ENCODE data around the gene MROH9. TPM values are rescaled to one million over a fixed set of nuclear protein-coding genes. Genes with fewer than 3 reads are reported as not detected.
"Not testable (repeated sequence)": the region's sequence is repeated elsewhere in the genome, so short reads cannot be mapped to it uniquely, and the experiment has no call there.

The MROH9 gene
- total RNA-seq (2014; rRNA removed; shearing (Covaris generic)) = not detected in 2 replicates
- polyA plus RNA-seq (2014; cell fraction: nucleus; rRNA removed) = not detected in 2 replicates

- no peak for DNase-seq (ENCODE audit: extremely low read depth, low read depth)
Measured at GRCh38 chr1:170935231-170935630, at the start of gene MROH9. Gene MROH9 (plus strand): TSS chr1:170935534. CDS start chr1:170945557, 10,023 bp downstream.

GRCh38 chr1:170885551-170885950, 49.8 kb upstream of the MROH9 start:
- DNase-seq (ENCODE audit: extremely low read depth, low read depth) = no peak

GRCh38 chr1:170886460-170886859, 48.9 kb upstream of the MROH9 start:
- no peak for DNase-seq (ENCODE audit: extremely low read depth, low read depth)

- no peak for DNase-seq (ENCODE audit: extremely low read depth, low read depth)
Measured at GRCh38 chr1:170887726-170888125, 47.6 kb upstream of the MROH9 start.

GRCh38 chr1:170891872-170892271, 43.5 kb upstream of the MROH9 start:
- no peak for DNase-seq (ENCODE audit: extremely low read depth, low read depth)

GRCh38 chr1:170893655-170894297, 41.6 kb upstream of the MROH9 start:
- no peak for DNase-seq (ENCODE audit: extremely low read depth, low read depth)

- no peak for DNase-seq (ENCODE audit: extremely low read depth, low read depth)
Measured at GRCh38 chr1:170903961-170904360, 31.4 kb upstream of the MROH9 start.

- DNase-seq (ENCODE audit: extremely low read depth, low read depth) = no peak
Measured at GRCh38 chr1:170908942-170909341, 26.4 kb upstream of the MROH9 start.

- no peak for DNase-seq (ENCODE audit: extremely low read depth, low read depth)
Measured at GRCh38 chr1:170910273-170910672, 25.1 kb upstream of the MROH9 start.

GRCh38 chr1:170917373-170917772, 18.0 kb upstream of the MROH9 start:
- DNase-seq (ENCODE audit: extremely low read depth, low read depth) = no peak

GRCh38 chr1:170924656-170925055, 10.7 kb upstream of the MROH9 start:
- not testable (repeated sequence) for DNase-seq (ENCODE audit: extremely low read depth, low read depth)

- no peak for DNase-seq (ENCODE audit: extremely low read depth, low read depth)
Measured at GRCh38 chr1:170927955-170928840, 7.1 kb upstream of the MROH9 start.

- no peak for DNase-seq (ENCODE audit: extremely low read depth, low read depth)
Measured at GRCh38 chr1:170929412-170929834, 5.9 kb upstream of the MROH9 start.

- peak; percentile 63 for DNase-seq (ENCODE audit: extremely low read depth, low read depth)
Measured at GRCh38 chr1:170929835-170930554, 5.3 kb upstream of the MROH9 start.

GRCh38 chr1:170931650-170932049, 3.7 kb upstream of the MROH9 start:
- DNase-seq (ENCODE audit: extremely low read depth, low read depth) = no peak

- DNase-seq (ENCODE audit: extremely low read depth, low read depth) = no peak
Measured at GRCh38 chr1:170932236-170932635, 3.1 kb upstream of the MROH9 start.

- no peak for DNase-seq (ENCODE audit: extremely low read depth, low read depth)
Measured at GRCh38 chr1:170938281-170938680, 2.9 kb downstream of the MROH9 start.

GRCh38 chr1:170939476-170939875, 4.1 kb downstream of the MROH9 start:
- no peak for DNase-seq (ENCODE audit: extremely low read depth, low read depth)

GRCh38 chr1:170951744-170952143, 16.4 kb downstream of the MROH9 start:
- DNase-seq (ENCODE audit: extremely low read depth, low read depth) = not testable (repeated sequence)

GRCh38 chr1:170959385-170959784, 24.1 kb downstream of the MROH9 start:
- no peak for DNase-seq (ENCODE audit: extremely low read depth, low read depth)

GRCh38 chr1:170964506-170964905, 29.2 kb downstream of the MROH9 start:
- DNase-seq (ENCODE audit: extremely low read depth, low read depth) = no peak
